GM19467 (cell line): Measurements from ENCODE around the gene GLB1L3.
A peak's percentile ranks its signal among the peaks of the same experiment; 100 is the strongest.
"Not testable (repeated sequence)": the region's sequence is repeated elsewhere in the genome, so short reads cannot be mapped to it uniquely, and the experiment has no call there.

Source experiments
- ATAC-seq: cut with Tn5 transposase; IDR thresholded peaks from one replicate; pipeline ENCODE4 v1.9.1; 2021; ENCODE audit warnings: mild to moderate bottlenecking, moderate library complexity; ENCODE audit not compliant: unreplicated experiment

Gene GLB1L3

DNA sequence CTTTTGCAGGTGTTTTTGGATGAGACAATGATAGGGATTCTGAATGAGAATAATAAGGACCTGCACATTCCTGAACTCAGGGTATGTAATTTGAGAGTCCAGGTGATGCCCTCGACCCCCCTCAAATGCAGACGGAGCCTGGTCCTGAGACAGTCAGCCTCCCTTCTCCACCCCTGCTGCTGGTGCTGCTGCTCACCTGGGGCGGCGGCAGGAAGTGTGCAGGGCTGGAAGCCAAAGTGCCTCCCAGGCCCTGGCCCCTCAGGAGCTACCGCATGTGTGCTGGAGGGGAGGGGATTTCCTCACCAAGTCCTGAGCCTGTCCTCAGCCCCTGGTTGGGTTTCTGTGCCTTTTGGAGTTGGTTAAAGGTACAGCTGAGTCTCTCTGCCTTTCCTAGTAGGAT is 36.6 kb downstream of the GLB1L3 start:
- no peak for ATAC-seq

DNA sequence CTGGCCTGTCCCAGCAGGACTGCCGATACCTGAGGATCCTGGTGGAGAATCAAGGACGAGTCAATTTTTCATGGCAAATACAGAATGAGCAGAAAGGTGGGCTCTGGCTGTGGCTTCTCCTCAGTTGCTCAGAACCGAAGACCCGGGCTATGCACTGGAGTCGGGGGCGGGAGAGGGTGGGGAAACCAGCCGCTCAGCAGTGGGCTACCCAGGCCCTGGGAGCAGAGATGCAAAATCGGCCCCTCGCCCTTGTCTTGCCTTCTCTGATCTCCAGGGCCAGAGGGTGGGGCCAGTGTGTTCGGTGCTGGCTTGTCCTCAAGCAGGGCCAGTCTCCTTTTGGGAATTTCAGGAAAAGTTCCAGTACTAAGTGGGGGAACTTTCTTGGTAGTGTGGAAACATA is 37.2 kb downstream of the GLB1L3 start:
- no peak for ATAC-seq

DNA sequence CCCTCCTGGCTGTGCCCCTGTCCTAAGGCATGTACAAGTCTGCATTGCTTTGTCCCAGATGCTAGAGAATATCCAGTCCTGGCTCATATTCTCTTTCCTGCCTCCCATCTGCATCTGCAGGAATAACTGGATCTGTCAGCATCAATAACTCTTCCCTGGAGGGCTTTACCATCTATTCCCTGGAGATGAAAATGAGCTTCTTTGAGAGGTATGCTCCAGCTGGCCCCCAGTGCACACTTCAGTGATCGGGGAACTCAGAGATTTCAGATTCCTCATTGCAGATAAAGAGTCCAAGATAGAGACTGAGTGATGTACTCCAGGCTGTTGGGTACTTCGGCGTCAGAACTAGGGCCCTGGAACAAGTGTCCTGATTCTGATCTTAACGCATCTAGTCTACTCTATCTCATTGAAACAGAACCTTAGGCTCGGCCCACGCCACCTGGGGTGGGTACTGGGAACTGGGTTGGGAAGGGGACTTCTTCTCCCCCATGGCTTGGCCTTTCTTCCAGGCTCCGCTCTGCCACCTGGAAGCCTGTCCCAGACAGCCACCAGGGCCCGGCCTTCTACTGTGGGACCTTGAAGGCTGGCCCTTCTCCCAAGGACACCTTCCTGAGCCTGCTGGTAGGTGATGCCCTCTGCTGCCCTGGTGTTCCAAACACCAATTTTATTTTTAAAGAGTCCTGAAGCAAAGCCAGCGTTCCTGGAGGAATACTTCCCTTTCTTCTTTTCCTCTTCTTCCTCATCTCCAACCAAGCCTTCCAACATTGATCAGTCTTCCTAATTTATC is 37.8 kb downstream of the GLB1L3 start:
- ATAC-seq: no peak

DNA sequence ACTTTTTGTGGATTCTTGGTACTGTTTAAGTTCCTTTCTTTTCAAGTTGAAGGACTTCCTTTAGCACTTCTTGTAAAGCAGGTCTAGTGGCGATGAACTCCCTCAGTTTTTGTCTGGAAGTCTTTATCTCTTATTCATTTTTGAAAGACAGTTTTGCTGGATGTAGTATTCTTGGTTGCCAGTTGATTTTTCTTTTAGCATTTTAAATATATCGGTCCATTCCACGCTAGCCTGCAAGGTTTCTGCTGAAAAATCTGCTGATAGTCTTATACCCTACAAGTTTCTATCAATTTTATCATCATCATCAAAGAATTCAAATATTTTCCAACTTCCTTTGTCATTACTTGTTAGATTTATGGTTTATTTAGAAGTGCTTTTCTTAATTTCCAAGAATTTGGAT is 40.9 kb downstream of the GLB1L3 start:
- ATAC-seq: no peak

DNA sequence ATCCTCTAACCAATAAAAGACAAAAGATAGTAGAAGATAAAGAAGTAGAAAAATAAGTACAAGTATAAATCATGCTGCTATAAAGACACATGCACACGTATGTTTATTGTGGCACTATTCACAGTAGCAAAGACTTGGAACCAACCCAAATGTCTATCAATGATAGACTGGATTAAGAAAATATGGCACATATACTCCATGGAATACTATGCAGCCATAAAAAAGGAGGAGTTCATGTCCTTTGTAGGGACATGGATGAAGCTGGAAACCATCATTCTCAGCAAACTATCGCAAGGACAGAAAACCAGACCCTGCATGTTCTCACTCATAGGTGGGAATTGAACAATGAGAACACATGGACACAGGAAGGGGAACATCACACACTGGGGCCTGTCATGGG is 45.2 kb downstream of the GLB1L3 start:
- ATAC-seq: not testable (repeated sequence)

DNA sequence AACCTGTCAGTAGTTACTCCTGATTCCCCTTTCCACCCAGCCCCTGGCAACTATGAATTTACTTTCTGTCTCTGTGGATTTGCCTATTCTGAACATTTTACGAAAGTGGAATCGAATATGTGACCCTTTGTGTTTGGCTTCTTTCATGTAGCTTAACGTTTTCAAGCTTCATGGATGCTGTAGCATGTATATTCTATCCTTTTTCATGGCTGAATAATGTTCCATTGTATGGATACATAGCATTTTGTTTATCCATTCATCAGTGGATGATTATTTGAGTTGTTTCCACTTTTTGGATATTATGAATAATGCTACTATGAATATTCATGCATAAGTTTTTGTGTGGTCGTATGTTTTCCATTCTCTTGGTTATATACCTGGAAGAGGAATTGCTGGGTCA is 46.4 kb downstream of the GLB1L3 start:
- ATAC-seq: no peak

DNA sequence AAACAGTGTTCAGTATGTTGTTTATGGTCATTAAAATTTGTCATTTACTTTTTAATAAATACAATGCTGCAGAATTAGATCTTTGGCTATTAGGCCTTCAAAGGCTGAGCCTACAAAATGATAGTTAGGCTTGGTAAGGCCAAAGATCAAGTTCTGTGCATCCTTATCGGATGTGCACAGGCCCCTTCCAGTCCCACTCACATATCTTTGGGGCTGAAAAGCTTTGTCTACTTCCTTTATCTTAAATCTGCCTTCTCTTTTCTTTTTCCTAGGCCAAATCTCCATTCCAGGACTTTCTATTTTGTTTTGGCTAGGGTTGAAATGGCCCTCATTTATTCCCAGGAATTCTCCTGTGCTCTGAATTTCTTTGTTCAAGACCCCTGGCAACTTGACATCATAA is 52.3 kb downstream of the GLB1L3 start:
- no peak for ATAC-seq

DNA sequence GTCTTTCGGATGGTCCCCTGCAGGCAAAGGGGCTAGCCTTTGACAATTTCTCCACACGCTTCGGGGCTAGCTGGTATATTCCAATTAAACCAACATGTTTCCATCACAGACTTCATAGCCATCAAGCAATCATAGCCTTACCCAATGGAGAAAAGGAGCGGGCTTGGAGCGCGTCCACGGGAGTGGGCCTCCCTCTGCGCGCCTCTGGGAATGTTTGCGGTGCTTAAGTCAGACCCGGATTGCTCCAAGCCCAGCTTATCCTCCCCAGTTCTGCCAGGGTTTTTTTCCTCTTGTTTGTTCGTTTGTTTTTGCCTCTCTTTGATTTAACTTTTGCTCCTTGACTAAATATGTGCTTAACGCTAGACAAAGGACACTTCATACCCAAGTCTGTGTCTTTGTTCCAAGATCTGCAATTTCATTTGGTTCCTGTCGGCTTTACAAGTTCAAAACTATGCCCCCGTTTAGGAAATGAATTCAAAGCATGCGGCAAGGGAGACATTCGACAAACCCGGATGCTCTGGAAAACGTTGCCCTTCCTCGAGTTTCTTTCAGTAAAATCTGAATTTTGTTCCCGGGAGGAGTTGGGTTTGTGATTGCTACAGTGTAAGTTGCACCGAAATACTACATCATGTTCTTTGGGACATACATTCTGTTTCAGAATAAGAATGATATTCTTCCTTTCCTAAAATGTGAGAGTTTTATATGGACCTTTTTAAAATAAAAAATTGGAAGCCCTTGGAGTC is 54.6 kb downstream of the GLB1L3 start:
- no peak for ATAC-seq

DNA sequence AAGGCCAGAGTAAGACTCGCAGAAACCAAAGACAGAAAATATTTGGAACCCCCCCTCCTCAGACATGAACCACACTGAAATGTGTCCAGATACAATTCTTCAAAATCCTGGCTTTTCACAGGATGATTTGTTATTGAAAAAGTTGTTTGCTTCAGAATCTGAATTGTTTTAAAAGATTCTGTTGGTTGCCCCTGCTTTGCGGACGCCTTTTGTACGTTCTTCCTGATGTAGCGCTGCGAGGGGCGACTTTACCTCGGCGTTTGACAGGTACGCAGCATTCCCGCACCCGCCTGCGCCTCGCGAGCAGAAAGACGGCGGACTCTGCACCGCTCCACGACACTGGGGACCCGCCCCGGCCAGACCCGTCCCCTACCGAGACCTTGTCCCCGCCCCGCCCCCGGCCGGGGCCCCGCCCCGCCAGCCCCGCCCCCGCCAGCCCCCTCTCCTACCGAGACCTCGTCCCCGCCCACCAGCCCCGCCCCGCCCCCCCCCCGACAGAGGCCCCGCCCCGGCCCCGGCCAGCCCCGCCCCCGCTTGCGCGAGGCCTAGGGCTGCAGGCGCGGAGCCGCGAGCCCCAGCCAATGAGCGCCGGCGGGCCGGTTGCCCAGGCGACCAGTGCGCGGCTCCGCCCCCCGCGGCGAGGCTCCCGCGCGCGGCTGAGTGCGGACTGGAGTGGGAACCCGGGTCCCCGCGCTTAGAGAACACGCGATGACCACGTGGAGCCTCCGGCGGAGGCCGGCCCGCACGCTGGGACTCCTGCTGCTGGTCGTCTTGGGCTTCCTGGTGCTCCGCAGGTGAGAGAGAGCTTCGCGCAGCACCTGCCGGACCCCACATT is 55.4 kb downstream of the GLB1L3 start, which contains the start of gene GLB1L2:
Gene GLB1L2 (plus strand): TSS at position 635 of the 835 bp plus-strand sequence. CDS start 74 bp downstream, at position 709.
- ATAC-seq: peak; percentile 83

DNA sequence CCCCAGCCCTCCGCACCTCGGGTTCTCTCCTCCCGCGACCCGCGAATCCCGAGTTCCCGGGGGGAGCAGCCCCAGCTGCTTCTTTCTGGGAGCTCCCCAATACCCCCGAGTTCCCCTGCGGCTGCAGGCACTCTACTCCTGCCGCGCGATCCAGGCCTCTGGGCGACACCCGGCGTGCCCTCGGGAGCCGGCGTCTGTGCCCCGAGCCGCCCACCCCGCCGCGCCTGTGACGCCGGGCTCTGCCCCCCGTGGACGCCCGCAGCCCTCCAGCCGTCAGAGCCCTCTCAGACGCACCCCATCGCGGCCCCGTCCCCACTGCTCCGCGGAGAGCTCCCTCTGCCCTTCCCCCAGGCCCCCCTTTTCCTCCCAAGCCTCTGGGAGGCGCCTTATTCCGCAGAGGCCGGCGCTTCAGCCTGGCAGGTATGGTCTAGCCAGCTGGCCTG is 56.0 kb downstream of the GLB1L3 start:
- no peak for ATAC-seq

DNA sequence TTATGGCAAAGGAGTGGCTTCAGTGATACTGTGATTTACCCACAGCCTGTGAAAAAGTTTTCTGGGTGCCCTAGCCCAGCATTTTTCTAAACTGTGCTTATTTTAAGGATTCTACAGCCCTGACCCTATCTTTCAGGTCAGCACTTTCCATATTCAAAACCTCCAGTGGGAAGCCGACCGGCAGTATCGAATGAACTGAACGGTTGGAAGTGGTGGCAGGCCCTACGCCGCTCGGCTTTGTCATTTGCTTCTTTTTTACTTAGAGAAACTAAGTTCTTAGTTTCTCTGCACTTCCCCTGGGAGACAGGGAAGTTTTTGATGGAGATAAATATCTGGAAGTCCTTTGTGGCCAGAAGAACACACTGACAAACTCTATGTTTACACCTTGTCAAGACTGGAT is 56.6 kb downstream of the GLB1L3 start:
- no peak for ATAC-seq

DNA sequence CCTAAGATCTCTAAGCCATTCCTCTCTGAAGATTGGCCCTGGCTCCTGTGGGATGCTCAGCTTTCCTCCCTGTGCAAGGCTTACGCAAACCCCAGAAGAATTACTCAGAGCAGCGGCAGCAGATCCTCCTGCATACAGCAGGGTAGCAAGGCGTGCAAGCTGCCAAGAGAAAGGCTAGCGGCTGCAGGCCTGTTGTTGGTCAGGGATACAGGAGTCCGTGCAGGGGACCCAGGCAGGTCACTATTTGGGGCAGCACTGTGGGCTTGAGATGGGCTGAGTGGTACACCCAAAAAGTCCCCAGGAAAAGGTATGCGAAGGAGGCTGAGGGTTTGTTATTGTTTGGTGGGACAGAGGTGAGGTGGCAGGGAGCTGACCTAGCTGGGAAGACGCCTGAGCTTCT is 57.1 kb downstream of the GLB1L3 start:
- ATAC-seq: no peak

DNA sequence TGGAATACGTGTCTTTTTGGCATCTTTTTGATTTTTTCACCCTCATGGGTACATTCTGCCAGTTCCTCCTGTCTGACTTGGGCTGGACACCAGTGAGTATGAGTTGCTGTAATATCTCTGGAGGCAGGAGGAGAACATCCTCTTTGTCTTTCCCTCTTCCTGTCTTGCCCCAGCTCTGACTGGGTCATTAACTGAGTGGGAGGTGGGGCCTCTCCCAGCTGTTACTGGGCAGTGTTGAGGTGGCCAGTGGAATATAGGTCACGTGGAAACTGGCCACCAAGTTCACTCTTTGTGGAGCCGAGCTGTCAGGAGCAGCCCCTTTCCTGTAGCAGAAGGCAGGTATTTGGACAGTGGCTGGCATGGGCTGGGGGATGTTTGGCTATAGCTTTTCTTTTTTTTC is 57.8 kb downstream of the GLB1L3 start:
- no peak for ATAC-seq

DNA sequence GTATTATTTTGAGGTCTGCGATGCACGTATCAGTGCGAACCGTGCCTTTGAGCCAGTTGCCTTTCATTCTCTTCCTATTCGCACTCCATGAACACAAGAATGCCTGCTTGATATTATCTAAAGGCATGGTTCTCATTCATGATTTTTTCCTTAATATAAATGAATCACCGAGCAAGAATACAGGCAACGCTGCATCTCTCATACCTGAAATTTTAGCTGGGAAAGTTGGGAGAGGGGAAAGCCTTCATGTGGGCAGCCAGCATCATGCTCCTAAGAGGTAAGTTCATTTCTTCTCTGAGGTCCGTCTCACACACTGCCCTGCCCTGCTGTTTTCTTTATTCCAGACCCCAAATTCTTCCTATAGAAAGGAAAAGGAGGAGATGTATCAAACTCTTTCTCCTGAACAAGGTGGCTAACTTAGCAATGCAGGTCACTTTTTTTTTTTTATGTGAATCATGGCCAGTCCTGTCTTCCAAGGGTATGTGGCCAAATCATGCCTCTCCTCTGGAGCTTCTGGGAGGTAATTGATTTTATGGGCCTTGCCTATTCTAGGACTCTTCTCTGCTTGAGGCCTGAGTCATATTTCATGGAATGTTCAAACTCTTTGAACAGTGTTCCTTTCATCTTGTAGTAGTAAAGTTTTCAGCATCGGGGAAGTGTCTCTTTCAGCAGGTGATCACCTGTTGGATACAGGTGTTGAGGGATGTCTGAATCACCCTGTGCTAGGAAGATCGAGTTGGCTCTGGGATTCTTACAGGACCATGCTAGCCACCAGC is 58.8 kb downstream of the GLB1L3 start:
- ATAC-seq: no peak

DNA sequence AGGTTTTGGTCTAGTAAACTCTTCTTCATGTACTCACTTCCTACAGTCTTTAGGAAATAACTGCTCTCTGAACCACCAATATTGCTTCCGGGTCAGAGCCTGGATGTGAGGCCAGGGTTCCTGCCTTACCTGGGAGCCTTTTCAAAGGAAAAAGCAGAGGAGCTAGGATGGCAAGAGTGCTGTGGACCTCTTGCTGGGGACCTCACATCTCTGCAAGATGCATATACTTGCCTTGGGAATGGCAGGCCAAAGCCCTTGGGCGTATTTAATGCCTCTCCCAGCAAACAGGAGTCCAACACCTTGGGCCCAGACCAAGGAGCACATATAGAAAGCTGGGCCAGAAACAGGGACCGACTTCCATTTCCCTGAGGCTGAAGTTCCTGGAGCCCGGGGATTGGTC is 60.9 kb downstream of the GLB1L3 start:
- ATAC-seq: no peak

DNA sequence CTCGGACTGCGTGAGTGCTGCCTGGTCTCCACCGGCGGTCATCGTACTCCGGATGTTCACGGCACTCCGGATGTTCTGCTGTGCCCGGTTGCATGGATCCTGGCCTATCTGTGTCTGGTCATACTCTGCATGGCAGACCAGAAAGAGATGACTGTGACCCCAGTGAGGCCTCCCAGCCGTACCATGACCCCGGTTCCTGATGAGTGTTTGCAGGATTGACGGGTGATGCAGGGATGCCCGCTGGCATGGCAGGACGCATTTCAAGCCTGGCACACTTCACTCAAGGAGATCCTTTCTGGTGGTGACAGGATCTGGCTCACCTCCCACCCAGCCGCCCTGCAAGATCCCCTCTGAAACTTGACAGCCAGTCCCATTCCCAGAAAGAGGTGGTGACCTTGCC is 61.9 kb downstream of the GLB1L3 start:
- no peak for ATAC-seq

DNA sequence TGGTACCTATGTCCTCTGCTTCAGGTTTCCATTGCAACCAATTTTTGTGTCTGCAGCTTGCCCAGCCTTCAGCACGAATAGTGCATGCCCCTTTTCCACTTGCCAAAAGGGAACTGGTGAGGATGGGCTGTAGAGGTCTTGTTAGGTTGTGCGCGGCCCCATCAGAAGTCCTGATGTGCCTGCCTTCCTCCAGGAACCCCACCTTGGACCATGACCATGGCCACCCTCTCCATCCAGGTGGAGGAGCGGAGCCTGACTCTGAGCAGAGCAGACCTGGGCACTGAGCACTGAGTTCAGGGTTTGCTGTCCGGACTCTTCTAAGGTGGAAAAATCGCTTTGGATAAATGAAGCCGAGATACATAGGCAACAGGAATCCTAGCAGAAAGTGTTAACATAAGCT is 62.5 kb downstream of the GLB1L3 start:
- ATAC-seq: no peak

DNA sequence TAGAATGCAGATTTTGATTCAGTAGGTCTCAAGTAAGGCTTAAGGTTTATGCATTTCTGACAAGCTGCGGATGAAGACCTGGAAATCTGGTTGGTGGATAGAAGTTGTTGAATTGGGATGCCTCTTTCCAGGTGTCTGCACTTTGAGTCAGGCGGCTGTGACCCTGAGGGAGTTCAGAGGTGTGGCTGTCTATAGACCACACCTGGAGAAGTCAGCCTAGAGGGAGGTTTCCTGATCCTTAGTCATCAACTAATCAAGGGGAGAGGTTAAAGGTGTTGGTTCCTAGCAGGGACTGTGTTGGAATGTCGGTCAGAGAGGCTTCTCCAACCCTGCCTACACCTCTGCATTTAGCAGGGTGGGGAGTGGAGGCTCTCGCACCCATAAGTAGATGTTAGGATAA is 63.6 kb downstream of the GLB1L3 start:
- no peak for ATAC-seq

DNA sequence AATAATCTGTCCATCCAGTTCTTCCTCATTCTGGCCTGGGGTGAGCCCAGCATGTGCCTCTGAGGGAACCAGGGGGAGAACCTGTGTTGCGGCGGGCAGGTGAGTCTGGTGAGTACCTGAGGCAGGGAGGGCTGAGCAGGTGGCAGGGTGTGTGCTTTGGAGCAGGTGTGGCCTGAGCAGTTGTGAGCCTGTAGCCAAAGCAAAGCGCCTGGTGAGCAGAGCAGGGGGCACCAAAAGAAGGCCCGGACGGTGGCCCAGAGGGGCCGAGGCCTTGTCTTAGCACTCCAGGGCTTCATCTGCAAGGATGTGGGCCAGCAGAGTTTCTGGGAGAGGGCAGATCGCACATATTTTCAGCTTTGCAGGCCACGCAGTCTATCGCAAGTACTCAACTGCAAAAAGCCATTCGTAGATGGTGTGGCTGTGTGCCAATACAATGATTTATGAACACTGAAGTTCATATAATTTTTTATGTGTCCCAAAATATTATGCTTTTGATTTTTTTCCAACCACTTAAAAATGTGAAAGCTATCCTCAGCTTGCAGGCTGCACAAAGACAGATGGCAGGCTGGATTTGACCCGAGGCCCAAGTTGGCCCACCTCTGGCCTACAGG is 64.3 kb downstream of the GLB1L3 start:
- no peak for ATAC-seq
